ENCODE measurements around the gene PNMA8C. TPM values are rescaled to one million over a fixed set of nuclear protein-coding genes. Genes with fewer than 3 reads are reported as not detected.

The PNMA8C gene
- total and polyA plus RNA-seq, 2 donors (not counting 3 experiments of a cell fraction or from before 2014, with no cell fraction given): not detected

- dilution Hi-C loops (cut with MboI; ENCODE audit: extremely low pct_ligation_motif_present, low sequenced_read_pairs) (no loop called here), intact Hi-C loops (cut with micrococcal nuclease) (no loop called here)
- no peak for TF ChIP-seq JUN (IDR thresholded peaks at IDR 0.05; ENCODE audit: borderline replicate concordance, insufficient read depth, insufficient read length, low read depth)
- TF ChIP-seq GATA2 (IDR thresholded peaks at IDR 0.05; ENCODE audit: insufficient read depth, insufficient read length, low read depth, low read length): no peak
- TF ChIP-seq POLR2AphosphoS5 (IDR thresholded peaks at IDR 0.05; ENCODE audit: insufficient read depth, low read depth, low read length): no peak
- TF ChIP-seq MAX (IDR thresholded peaks at IDR 0.05; ENCODE audit: insufficient read depth, insufficient read length): no peak
- TF ChIP-seq POLR2A (IDR thresholded peaks at IDR 0.05; ENCODE audit: low read depth, low read length): no peak
- no peak for TF ChIP-seq MYC (IDR thresholded peaks at IDR 0.05; ENCODE audit: low read depth, low read length)
- TF ChIP-seq EZH2 (IDR thresholded peaks at IDR 0.05; ENCODE audit: borderline replicate concordance, low read depth, low read length, severe bottlenecking): peak; percentile 29
- TF ChIP-seq CTCF (IDR thresholded peaks at IDR 0.05; ENCODE audit: extremely low read depth in 1 of 2, insufficient read depth in 1 of 2, low read depth in 1 of 2, low read length in 2 of 2): peak in 1 of 2 donors; percentile 2
- no peak for TF ChIP-seq FOS (IDR thresholded peaks at IDR 0.05; ENCODE audit: borderline replicate concordance, insufficient read depth, low read length)
- H3K9me1 ChIP-seq (replicated peaks; ENCODE audit: control insufficient read depth, extremely low read depth, insufficient read depth, low read length): no peaks in the 10 kb centered on the region
- peak within 1 kb of the TSS; percentile 94 for H2AFZ ChIP-seq (ENCODE audit: low read depth, low read length)
- ChIA-PET POLR2A (no interaction called here), CTCF (interaction anchor here (0.7 kb wide), 1 partner anchor 13 kb away, joined by 4 read pairs; no protein-coding TSS in a partner anchor)
- H3K36me3 ChIP-seq (ENCODE audit: control insufficient read depth in 2 of 2, extremely low read depth in 1 of 2, insufficient read depth in 2 of 2, low read length in 2 of 2): no peaks in the 10 kb centered on the region
- H3K9ac ChIP-seq (replicated peaks; ENCODE audit: extremely low read depth, insufficient read depth, low read length): peak within 1 kb of the TSS; percentile 27
- no peaks in the 10 kb centered on the region for H3K79me2 ChIP-seq (ENCODE audit: control insufficient read depth, insufficient read depth, low read length)
- no peaks in the 10 kb centered on the region for H3K9me3 ChIP-seq (replicated peaks; ENCODE audit: control insufficient read depth, insufficient read depth, low read length)
- H4K20me1 ChIP-seq (replicated peaks; ENCODE audit: control insufficient read depth, extremely low read depth, insufficient read depth, low read length): no peaks in the 10 kb centered on the region
- DNase-seq (ENCODE audit: low read depth, low spot score): peak; percentile 54
- FAIRE-seq: peak; percentile 76
- no peak within 1 kb of the TSS for H3K27ac ChIP-seq (ENCODE audit: insufficient read depth, low read depth, low read length)
- peaks cover 5 to 8% of the 10 kb centered on the region in 2 experiments for H3K27me3 ChIP-seq (ENCODE audit: control insufficient read depth in 2 of 2, insufficient read depth in 2 of 2, low read length in 2 of 2)
- H3K4me1 ChIP-seq (ENCODE audit: control insufficient read depth, extremely low read depth, insufficient read depth, low read length): peaks cover 4% of the 10 kb centered on the region
- BruUV-seq (replicated peaks): no TSS peak
- H3K4me2 ChIP-seq (ENCODE audit: insufficient read depth, low read length): peak within 1 kb of the TSS; percentile 71
- peak within 1 kb of the TSS; percentile 20 to 38 (median 35) for H3K4me3 ChIP-seq (replicated peaks in 1 of 3; ENCODE audit: insufficient read depth in 1 of 3, low read depth in 1 of 3, low read length in 3 of 3)
These were observed 42.5 kb upstream of the PNMA8C start, which contains the start of gene PNMA8A for GRCh38 chr19:46471116-46471733. Gene PNMA8A (minus strand): TSS chr19:46471563. CDS start chr19:46471035, 528 bp downstream.
